ENCODE results near the gene C20orf144.

The C20orf144 gene

GRCh38 chr20:33704197-33704924, 42.2 kb downstream of the C20orf144 start:
- Histone ChIP-seq H3K4me1 (ENCODE audit: insufficient read depth, low read length) (no peaks in the 10 kb centered on the region), H2AFZ (ENCODE audit: low read depth, low read length) (no peak overlapping the region), H3K36me3 (ENCODE audit: insufficient read depth, low read length) (peaks cover 19% of the 10 kb centered on the region), H3K9me3 (ENCODE audit: insufficient read depth, low read length, severe bottlenecking) (no peaks in the 10 kb centered on the region), H3K9ac (ENCODE audit: low read depth, low read length) (no peak overlapping the region), H3K79me2 (ENCODE audit: insufficient read depth, low read length) (no peaks in the 10 kb centered on the region), H3K4me3 (ENCODE audit: low read depth in 1 of 2, low read length in 2 of 2) (no peak overlapping the region), H3K27me3 (ENCODE audit: insufficient read depth, low read length, poor library complexity) (no peaks in the 10 kb centered on the region), H4K20me1 (ENCODE audit: insufficient read depth, low read length) (no peaks in the 10 kb centered on the region), H3K27ac (ENCODE audit: low read length) (no peak overlapping the region), H3K4me2 (ENCODE audit: insufficient read depth, low read length) (no peak overlapping the region)
- no peak for ATAC-seq (ENCODE audit: insufficient read depth, low read depth)
- TF ChIP-seq EZH2 (IDR thresholded peaks at IDR 0.05; ENCODE audit: borderline replicate concordance, low read depth, low read length, severe bottlenecking) (no peak), CTCF (IDR thresholded peaks at IDR 0.05; ENCODE audit: borderline replicate concordance, extremely low read depth, low read length, poor library complexity, severe bottlenecking) (no peak)
- DNase-seq, result no peak

- Histone ChIP-seq H3K4me3 (ENCODE audit: low read depth in 1 of 2, low read length in 2 of 2) (no peak overlapping the region), H2AFZ (ENCODE audit: low read depth, low read length) (no peak overlapping the region), H3K27ac (ENCODE audit: low read length) (no peak overlapping the region), H3K9ac (ENCODE audit: low read depth, low read length) (no peak overlapping the region), H3K27me3 (ENCODE audit: insufficient read depth, low read length, poor library complexity) (no peaks in the 10 kb centered on the region), H3K36me3 (ENCODE audit: insufficient read depth, low read length) (peaks cover 35% of the 10 kb centered on the region), H3K9me3 (ENCODE audit: insufficient read depth, low read length, severe bottlenecking) (no peaks in the 10 kb centered on the region), H3K79me2 (ENCODE audit: insufficient read depth, low read length) (no peaks in the 10 kb centered on the region), H4K20me1 (ENCODE audit: insufficient read depth, low read length) (no peaks in the 10 kb centered on the region), H3K4me2 (ENCODE audit: insufficient read depth, low read length) (no peak overlapping the region), H3K4me1 (ENCODE audit: insufficient read depth, low read length) (no peaks in the 10 kb centered on the region)
- TF ChIP-seq CTCF (IDR thresholded peaks at IDR 0.05; ENCODE audit: borderline replicate concordance, extremely low read depth, low read length, poor library complexity, severe bottlenecking), result no peak
- TF ChIP-seq EZH2 (IDR thresholded peaks at IDR 0.05; ENCODE audit: borderline replicate concordance, low read depth, low read length, severe bottlenecking), result no peak
- no peak for DNase-seq
- ATAC-seq (ENCODE audit: insufficient read depth, low read depth), result no peak
Observed at GRCh38 chr20:33707668-33708067, 45.5 kb downstream of the C20orf144 start.

GRCh38 chr20:33709398-33709797, 47.3 kb downstream of the C20orf144 start:
- Histone ChIP-seq H3K4me3 (ENCODE audit: low read depth in 1 of 2, low read length in 2 of 2) (no peak overlapping the region), H3K79me2 (ENCODE audit: insufficient read depth, low read length) (no peaks in the 10 kb centered on the region), H3K4me1 (ENCODE audit: insufficient read depth, low read length) (no peaks in the 10 kb centered on the region), H3K4me2 (ENCODE audit: insufficient read depth, low read length) (no peak overlapping the region), H2AFZ (ENCODE audit: low read depth, low read length) (no peak overlapping the region), H3K27me3 (ENCODE audit: insufficient read depth, low read length, poor library complexity) (no peaks in the 10 kb centered on the region), H4K20me1 (ENCODE audit: insufficient read depth, low read length) (no peaks in the 10 kb centered on the region), H3K9me3 (ENCODE audit: insufficient read depth, low read length, severe bottlenecking) (no peaks in the 10 kb centered on the region), H3K27ac (ENCODE audit: low read length) (no peak overlapping the region), H3K9ac (ENCODE audit: low read depth, low read length) (no peak overlapping the region), H3K36me3 (ENCODE audit: insufficient read depth, low read length) (peaks cover 44% of the 10 kb centered on the region)
- no peak for DNase-seq
- ATAC-seq (ENCODE audit: insufficient read depth, low read depth), result no peak
- no peak for TF ChIP-seq CTCF (IDR thresholded peaks at IDR 0.05; ENCODE audit: borderline replicate concordance, extremely low read depth, low read length, poor library complexity, severe bottlenecking)
- no peak for TF ChIP-seq EZH2 (IDR thresholded peaks at IDR 0.05; ENCODE audit: borderline replicate concordance, low read depth, low read length, severe bottlenecking)
